GM18499 (cell line): ENCODE measurements around the gene BARX1.

ENCODE experiments used
- ATAC-seq: cut with Tn5 transposase; IDR thresholded peaks from one replicate; pipeline ENCODE4 v1.9.1; 2021; ENCODE audit warnings: moderate number of reproducible peaks; ENCODE audit not compliant: insufficient read depth, unreplicated experiment

BARX1 gene

DNA sequence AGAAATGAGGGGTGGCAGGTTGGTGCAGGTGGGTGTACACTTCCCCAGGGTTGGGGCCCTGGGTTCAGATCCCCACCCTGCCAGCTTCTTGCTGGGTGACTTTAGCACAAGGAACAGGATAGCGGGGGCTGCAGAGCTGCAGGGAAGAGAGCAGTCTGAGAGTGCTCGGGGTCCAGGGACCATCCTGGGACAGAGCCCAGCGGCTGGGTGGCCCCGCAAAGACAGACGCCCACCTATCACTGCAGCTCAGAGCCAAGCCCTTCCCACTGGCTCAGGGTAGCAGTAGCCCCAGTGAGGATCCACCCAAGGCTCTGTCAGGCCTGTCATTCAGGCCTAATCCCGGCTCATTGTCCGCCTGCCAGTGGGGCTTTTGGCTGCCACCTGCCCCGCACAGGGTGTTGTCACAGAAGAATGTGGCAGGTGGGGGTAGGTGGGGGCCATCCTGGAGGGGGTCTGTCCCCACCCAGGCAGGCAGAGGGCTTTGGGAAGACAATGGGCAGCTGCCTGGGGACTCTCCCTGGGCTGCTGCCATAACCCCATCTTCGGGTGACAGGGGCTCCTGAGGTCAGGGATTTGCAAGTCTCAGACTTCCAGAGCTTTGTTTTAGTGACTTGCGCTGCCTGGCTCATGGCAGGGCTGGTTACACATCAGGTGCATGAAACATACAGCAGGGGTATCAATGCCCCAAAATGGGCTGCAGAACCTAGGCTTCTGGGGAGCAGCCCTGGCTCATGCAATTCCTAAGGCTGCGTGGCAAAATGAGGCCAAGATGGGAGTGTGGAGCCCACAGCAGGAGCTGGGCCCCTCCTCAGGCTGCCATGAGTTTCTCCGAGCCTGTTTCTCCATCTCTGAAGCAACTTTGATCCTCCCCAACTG is 52.1 kb downstream of the BARX1 start:
- no peak for ATAC-seq

DNA sequence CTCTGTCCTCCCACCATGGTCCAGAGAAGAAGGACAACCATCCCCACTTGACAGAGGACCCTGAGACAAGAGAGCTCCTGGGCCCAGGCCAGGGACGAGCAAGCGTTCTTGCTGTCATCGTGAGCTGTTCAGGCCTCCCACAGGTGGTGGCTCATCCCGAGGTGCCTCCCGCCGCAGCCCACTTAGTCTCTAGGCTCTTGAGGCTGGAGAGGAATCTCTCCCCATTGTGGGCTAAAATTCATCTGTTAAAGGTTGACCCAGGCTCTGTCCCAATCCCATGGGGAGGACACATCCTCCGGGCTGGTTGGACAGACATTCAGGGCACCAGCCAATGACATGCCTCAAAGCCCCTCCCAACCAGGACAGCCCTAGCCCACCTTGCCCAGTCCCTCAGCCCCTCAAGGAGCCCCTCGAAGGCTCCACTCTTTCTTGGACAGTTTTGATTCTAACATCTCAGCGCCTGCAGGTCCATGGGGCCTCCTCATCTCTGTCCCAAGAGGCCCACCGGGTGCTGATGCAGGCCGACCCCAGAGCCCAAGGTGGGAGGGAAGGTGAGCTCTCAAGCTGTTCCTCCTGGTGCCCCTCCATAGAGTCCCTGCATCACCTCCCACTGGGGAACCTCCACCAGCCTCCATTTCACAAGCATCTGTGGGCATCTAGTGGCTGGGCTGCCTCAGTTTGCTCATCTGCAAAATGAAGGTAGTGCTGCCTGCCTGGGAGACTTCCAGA is 52.9 kb downstream of the BARX1 start:
- no peak for ATAC-seq
